ENCODE results near the gene ADAMTS3. TPM values are rescaled to one million over a fixed set of nuclear protein-coding genes. Genes with fewer than 3 reads are reported as not detected.

The ADAMTS3 gene
- total and polyA plus RNA-seq, 12 donors: 1.0 to 13.1 (median 2.2) TPM

DNA sequence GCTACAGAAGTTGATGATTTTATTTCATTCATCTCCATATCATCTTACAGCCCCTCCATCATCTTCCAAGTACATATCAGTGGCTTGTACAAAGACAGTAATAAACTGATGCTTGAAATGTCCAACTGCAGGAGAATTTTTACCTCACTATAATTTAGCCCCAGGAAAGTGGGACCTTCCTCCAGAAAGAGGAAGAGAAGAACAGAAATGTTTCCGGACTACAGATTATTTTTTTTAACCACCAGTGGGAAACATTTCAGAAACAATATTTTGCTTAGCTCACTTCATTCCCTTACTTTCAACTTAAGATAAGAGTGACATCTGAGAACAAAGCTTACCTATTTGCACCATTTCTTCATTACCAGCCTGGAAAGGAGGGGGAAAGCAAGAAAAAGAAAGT, 2.0 kb downstream of the ADAMTS3 start:
- TF ChIP-seq, protein P1, sequence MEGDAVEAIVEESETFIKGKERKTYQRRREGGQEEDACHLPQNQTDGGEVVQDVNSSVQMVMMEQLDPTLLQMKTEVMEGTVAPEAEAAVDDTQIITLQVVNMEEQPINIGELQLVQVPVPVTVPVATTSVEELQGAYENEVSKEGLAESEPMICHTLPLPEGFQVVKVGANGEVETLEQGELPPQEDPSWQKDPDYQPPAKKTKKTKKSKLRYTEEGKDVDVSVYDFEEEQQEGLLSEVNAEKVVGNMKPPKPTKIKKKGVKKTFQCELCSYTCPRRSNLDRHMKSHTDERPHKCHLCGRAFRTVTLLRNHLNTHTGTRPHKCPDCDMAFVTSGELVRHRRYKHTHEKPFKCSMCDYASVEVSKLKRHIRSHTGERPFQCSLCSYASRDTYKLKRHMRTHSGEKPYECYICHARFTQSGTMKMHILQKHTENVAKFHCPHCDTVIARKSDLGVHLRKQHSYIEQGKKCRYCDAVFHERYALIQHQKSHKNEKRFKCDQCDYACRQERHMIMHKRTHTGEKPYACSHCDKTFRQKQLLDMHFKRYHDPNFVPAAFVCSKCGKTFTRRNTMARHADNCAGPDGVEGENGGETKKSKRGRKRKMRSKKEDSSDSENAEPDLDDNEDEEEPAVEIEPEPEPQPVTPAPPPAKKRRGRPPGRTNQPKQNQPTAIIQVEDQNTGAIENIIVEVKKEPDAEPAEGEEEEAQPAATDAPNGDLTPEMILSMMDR (IDR thresholded peaks at IDR 0.05): no peak
- no peak for TF ChIP-seq POLR2A (IDR thresholded peaks at IDR 0.05)
- WGBS, 4 donors: 17 to 37% (median 24%) methylated on average over 1 of the region's 1 CpG
- H3K4me3 ChIP-seq: peak overlapping the region in 2 of 4 donors; percentile 42 to 77
- no peaks in the 10 kb centered on the region for H3K36me3 ChIP-seq (replicated peaks in 1 of 2)
- peaks cover 0 to 9% of the 10 kb centered on the region in 2 donors for H3K4me1 ChIP-seq (replicated peaks in 1 of 2)
- H3K9me3 ChIP-seq (replicated peaks in 1 of 3): no peaks in the 10 kb centered on the region
- intact Hi-C loops (cut with DNase I): no loop called here
- no peaks in the 10 kb centered on the region for H3K27me3 ChIP-seq
- DNase-seq: no peak
- H3K27ac ChIP-seq: peak overlapping the region in 4 of 5 donors; percentile 31 to 88 (median 76)

DNA sequence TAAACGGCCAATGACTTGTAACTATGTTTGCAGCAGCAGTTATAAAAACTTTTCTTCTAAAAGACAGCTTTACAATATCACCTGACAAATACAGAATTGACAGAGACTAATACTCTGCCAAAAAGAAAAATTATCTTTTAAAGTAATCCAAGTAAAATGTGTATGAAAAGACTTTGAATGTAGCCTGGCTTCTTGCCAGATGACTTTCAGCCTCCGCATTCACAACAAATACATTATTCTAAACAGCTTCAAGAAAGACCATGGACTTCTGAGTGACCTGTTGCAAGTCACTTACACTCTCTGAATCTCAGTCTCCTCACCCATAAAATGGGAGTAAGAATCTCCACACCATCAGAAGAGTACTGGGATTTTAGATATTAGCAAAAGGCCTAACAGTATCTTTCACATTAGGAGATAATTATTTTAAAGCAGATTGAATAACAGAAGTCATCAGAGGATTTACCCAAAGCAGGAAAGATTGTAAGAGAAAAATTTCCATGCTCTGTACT, 2.5 kb downstream of the ADAMTS3 start:
- Histone ChIP-seq H3K9me3 (replicated peaks in 1 of 3) (no peaks in the 10 kb centered on the region), H3K27ac (no peak overlapping the region), H3K4me3 (no peak overlapping the region), H3K27me3 (no peaks in the 10 kb centered on the region), H3K36me3 (replicated peaks in 1 of 2) (no peaks in the 10 kb centered on the region), H3K4me1 (replicated peaks in 1 of 2) (peaks cover 0 to 9% of the 10 kb centered on the region in 2 donors)
- DNase-seq: no peak
- intact Hi-C loops (cut with DNase I): no loop called here
- 74 to 84% (median 81%) methylated on average over 2 of the region's 2 CpGs for WGBS, 4 donors
- TF ChIP-seq POLR2A (IDR thresholded peaks at IDR 0.05): no peak
- TF ChIP-seq, protein P1 (IDR thresholded peaks at IDR 0.05): no peak

DNA sequence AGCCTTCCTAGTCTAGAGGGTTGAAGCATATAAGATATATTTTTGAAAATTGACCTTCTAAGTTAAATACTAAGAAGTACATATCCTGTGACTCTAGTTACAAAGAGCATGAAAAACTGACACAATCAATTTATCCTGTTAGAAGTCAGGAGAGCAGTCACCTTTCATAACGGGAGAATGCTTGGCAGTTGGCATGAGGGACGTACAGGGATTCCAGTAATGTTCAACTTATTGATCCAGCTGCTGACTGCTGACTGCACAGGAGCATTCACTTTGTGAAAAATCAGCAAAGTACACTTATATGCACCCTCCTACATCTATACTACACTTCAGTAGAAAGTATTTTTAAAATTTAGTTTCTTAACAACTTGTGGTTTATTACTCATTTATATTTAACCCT, 4.2 kb downstream of the ADAMTS3 start:
- Histone ChIP-seq H3K9me3 (replicated peaks in 1 of 3) (no peaks in the 10 kb centered on the region), H3K27ac (no peak overlapping the region), H3K36me3 (replicated peaks in 1 of 2) (no peaks in the 10 kb centered on the region), H3K27me3 (no peaks in the 10 kb centered on the region), H3K4me1 (replicated peaks in 1 of 2) (peaks cover 0 to 9% of the 10 kb centered on the region in 2 donors), H3K4me3 (no peak overlapping the region)
- intact Hi-C loops (cut with DNase I): no loop called here
- DNase-seq: no peak
- TF ChIP-seq POLR2A (IDR thresholded peaks at IDR 0.05): no peak
- TF ChIP-seq, protein P1 (IDR thresholded peaks at IDR 0.05): no peak
- WGBS, 4 donors: 68 to 92% (median 84%) methylated on average over 2 of the region's 2 CpGs

DNA sequence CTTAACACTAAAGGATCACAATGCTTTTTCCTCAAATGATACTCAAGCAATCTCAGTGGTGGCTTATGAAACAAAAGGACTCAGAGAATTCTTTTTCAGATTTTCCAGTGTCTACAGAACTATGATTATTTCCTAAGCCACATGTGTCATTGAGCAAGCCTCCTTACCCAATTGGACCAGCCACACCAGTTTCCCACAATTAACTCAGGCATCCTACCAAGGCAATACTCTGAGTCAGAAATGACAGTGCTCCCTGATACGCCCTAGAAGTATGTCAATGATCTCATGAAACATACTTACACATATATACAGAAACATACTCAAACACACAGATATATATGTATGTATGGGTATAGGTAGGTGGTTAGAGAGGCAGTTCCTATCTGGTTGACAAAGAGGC, 4.8 kb downstream of the ADAMTS3 start:
- H3K4me1 ChIP-seq (replicated peaks in 1 of 2): peaks cover 0 to 9% of the 10 kb centered on the region in 2 donors
- H3K27ac ChIP-seq: no peak overlapping the region
- 61 to 89% (median 80%) methylated on average over 1 of the region's 1 CpG for WGBS, 4 donors
- TF ChIP-seq, protein P1 (IDR thresholded peaks at IDR 0.05): no peak
- no peak for TF ChIP-seq POLR2A (IDR thresholded peaks at IDR 0.05)
- H3K27me3 ChIP-seq: no peaks in the 10 kb centered on the region
- intact Hi-C loops (cut with DNase I): no loop called here
- no peak overlapping the region for H3K4me3 ChIP-seq
- no peaks in the 10 kb centered on the region for H3K36me3 ChIP-seq (replicated peaks in 1 of 2)
- H3K9me3 ChIP-seq (replicated peaks in 1 of 3): no peaks in the 10 kb centered on the region
- no peak for DNase-seq
